GM18511 (cell line): ENCODE data around the gene NTM.

Experiments used
- ATAC-seq: cut with Tn5 transposase; IDR thresholded peaks from one replicate; pipeline ENCODE4 v1.9.1; 2021; ENCODE audit warnings: mild to moderate bottlenecking, moderate library complexity; ENCODE audit not compliant: unreplicated experiment

NTM gene

GRCh38 chr11:131902421-131902820 is 532.0 kb downstream of the NTM start:
- no peak for ATAC-seq

DNA sequence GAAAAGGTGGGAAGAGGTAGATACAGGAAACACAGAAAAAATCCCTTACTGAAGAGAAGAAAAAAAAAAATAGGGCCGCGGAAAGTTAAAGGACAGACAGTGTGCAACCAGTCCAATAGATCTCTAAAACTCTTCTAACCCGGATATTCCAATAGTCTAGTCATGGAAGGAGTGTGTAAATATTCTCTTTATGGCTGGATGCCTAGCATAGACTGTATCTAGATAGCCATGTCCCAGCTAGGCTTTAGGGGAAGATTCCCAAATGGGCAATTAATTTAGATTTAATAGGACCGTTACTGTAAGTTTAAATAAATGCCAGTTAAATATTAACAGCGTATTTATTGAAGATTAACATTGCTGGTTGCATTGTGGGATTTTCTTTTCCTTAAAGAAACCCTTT is 532.7 kb downstream of the NTM start:
- ATAC-seq = no peak

- no peak for ATAC-seq
Observed at GRCh38 chr11:131904756-131905155, 534.3 kb downstream of the NTM start.

GRCh38 chr11:131906963-131907362 is 536.5 kb downstream of the NTM start:
- no peak for ATAC-seq

- ATAC-seq = no peak
Observed at GRCh38 chr11:131907371-131907770, 537.0 kb downstream of the NTM start.

GRCh38 chr11:131908316-131908715 is 537.9 kb downstream of the NTM start:
- no peak for ATAC-seq

DNA sequence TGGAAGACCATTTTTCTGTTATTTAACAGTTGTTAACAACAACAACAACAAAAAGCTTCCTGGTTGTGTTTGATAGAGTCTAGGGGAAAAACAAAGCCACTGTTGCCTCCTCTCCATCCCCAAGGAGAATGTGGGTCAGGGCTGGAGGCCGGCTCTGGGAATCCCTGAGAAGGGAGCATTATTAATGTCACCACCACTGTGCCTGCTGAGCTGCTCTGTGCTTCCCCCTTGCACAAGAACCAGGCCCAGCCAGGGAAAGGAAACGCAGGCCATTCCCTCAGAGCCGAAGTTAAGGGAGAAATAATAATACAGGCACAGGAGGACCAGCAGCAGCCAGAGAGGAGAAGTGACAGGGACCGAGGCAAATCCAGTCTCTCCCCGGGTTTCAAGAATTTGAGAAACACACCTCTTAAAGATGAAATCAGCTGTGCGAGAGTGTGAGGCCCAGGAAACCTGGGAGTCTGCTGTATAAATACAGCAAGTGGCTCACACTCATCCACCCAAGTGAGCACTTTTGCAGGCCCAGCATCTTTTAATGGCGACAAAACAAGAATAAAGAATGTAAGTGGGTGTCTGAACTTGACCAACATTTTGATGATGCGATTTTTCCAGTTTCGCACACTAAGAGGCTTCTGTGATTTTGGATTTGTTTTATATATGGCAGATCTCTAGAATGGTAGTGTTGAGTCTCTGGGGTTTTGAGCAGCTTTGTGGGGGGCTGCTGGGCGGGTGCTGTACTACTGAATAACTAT is 539.2 kb downstream of the NTM start:
- no peak for ATAC-seq

GRCh38 chr11:131910178-131910522 is 539.7 kb downstream of the NTM start:
- no peak for ATAC-seq

DNA sequence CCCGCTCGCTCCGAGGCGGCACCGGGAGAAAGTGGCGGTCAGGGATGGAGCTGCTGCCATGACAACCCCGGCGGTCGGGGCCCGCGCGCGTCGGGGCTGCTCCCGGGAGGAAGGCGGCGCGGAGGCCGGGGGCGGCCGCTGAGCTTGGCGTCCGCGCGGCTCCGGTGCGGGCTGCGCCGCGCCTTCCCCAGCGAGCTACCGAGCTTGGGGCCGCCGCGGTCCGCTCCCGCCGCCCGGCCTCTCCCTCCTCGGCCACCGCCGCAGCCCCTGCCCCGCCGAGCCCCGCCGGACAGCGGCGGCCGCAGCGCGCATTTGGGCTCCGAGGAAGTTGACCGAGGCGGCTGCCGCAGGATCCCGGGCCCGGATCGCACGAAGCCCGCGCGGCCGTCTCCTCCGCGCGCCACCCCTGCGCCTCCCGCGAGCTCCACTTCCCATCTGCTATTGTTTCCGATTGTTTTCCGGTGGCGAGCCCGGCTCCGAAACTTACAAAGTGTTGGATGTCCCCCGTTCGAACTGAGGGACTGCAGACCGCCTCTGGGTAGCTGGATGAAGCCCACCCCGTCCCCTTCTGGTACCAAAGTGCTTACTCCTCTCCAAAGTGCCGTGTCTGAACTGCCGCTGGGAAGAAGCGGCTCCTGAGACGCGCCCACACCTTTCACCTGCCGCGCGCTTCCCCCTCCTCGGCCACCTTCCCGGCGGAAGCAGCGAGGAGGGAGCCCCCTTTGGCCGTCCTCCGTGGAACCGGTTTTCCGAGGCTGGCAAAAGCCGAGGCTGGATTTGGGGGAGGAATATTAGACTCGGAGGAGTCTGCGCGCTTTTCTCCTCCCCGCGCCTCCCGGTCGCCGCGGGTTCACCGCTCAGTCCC is 540.3 kb downstream of the NTM start:
- peak; percentile 6 for ATAC-seq

DNA sequence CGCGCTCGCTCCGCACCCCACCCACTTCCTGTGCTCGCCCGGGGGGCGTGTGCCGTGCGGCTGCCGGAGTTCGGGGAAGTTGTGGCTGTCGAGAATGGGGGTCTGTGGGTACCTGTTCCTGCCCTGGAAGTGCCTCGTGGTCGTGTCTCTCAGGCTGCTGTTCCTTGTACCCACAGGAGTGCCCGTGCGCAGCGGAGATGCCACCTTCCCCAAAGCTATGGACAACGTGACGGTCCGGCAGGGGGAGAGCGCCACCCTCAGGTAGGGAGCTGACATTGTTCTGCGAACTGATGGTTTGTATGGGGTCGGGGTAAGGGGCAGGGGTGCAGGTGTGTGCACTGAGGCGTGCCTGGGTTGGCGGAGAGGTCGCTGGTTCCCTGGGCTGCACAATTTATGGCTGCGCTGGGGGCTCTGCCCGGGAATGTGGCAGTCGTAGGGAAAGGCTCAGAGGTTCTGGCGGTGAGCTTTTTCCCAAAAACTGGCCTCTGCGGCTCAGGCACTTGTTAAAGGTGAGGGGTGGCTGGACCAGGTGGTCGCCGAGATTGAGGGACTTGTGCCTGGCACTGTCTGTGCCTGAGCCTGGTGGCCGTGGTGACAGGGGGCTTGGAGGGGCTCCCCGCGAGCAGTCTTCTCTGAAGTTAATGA is 541.1 kb downstream of the NTM start:
- ATAC-seq = peak; percentile 70

GRCh38 chr11:131912134-131912533 is 541.7 kb downstream of the NTM start:
- ATAC-seq = no peak

- ATAC-seq = no peak
Observed at GRCh38 chr11:131913267-131913666, 542.9 kb downstream of the NTM start.

- no peak for ATAC-seq
Observed at GRCh38 chr11:131914361-131914774, 544.0 kb downstream of the NTM start.

- ATAC-seq = no peak
Observed at GRCh38 chr11:131916638-131917037, 546.2 kb downstream of the NTM start.

DNA sequence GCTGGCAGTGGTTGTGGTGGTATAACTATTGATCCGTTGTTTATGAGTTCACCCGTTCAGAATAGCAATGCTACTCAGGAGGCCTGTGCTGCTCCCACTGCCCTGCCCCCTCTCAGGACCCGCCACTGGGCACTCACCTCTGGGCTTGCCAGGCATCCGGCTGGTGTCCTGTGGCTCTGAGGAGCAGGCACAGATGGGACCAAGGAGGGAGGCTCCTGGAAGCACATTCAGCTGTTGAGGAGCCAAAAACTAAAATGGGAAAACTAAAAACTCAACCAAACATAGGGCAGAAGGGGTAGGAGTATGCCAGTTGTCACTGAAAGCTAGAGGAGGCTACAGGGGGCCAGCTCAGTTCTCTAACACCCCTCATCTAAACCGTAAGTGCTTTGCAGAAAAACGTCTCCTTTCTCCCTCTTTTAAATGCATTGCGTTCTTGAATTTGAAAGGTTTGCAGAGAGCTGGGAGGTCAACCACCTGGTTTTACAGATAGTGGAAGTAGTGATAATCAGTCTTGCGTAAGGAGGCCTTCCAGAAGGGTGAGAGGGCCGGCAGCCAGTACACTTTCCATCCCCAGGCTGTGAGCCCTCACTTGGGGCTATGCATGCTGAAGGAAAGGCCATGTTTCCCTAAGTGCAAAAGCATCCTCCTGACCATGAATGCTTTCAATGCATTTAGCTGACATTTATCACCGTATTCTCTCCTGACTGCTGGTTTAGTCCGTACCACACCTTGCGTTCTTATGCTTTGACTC is 547.4 kb downstream of the NTM start:
- ATAC-seq = no peak

DNA sequence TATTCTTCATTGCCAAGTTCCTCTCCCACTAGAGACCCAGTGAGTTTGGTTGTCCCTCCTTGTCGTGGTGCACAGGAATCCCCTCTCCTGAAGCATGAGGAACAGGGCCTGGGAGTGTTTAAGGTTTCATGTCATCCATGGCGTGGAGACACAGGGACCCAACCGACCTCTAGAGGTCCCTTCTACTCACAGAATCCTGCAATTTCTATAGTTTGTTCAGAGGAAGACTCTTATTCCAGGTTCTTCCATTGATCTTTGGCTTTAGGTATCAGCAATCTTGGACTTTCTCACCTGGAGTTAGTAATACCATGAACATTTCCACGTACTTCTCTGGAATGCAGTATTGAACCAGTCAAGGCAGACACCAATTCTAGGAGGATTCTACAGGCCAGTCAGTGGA is 548.2 kb downstream of the NTM start:
- no peak for ATAC-seq

GRCh38 chr11:131922220-131922619 is 551.8 kb downstream of the NTM start:
- ATAC-seq = no peak

DNA sequence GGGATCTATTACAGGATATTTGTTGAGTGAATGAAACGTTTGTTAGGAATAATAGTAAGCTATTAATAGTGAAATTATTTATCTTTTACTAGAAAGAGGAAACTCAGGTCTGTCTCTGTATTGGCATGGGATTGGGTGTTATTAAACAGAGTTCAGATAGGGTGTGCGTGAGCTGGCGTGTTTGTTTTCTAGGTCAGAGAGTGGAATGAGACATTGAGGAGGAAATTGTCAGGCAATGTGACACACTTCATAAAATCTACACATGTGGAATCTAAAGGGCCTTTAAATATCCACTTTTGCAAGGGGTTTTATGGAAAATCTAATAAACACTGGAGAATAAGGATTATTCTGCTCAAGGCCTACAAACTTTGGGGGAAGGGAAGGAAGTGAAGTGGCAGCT is 552.9 kb downstream of the NTM start:
- no peak for ATAC-seq

GRCh38 chr11:131924001-131924400 is 553.6 kb downstream of the NTM start:
- ATAC-seq = no peak

DNA sequence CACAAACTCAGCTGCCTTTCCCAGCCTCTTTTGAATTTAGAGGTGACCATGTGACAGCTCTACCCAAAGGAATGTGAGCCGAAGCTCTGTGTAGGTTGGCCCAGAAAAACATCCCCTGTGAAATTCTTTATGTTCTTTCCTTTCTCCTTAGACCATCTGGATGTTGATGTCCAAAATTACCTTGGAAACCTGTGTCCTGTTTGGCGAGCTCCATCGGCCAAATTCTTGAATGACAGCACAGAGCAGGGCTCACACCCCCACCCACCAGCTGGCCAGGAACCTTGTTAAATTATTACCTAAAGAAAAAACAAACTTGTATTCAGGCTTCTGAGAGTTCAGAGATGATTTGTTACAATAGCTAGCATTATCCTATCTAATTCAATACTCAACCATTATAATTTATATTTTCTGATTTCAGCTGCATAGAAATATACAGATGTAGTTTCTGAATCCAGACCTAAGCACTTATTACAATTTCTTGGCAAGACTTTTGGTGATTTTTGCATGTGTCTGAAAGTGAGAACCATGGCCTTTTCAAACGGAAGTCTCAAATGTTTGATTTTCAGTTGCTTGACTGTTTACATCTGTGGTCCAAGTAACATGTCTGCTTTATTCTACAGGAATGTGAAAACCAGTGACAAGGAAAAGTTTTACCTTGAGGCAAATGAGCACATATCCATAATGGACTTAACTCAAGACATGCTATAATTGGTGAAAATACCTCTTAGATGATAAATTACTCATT is 554.2 kb downstream of the NTM start:
- ATAC-seq = no peak
